ENCODE measurements around the gene IGSF9.
"Not testable (repeated sequence)": the region's sequence is repeated elsewhere in the genome, so short reads cannot be mapped to it uniquely, and the experiment has no call there.

IGSF9 gene

DNA sequence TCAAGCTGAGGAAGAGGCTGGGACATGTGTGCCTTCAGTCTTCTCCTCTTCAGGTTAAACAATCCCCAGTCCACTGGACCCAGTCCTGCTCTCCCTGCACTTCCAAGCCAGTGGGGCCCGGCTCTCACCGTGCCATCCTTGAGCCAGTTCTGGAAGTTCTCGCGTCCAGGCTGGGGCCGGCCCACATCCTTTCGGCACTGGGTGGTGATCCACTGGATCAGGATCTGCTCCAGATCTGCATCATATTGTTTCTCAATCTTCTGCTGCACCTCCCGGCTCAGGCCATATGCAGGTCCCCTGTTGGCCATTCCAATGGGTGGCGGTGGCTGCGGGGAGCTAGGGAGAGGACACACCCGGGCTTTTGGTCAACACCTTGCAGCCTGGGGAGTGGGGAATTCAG lies 25.2 kb downstream of the IGSF9 start:
- DNase-seq (ENCODE audit: low read depth): no peak

DNA sequence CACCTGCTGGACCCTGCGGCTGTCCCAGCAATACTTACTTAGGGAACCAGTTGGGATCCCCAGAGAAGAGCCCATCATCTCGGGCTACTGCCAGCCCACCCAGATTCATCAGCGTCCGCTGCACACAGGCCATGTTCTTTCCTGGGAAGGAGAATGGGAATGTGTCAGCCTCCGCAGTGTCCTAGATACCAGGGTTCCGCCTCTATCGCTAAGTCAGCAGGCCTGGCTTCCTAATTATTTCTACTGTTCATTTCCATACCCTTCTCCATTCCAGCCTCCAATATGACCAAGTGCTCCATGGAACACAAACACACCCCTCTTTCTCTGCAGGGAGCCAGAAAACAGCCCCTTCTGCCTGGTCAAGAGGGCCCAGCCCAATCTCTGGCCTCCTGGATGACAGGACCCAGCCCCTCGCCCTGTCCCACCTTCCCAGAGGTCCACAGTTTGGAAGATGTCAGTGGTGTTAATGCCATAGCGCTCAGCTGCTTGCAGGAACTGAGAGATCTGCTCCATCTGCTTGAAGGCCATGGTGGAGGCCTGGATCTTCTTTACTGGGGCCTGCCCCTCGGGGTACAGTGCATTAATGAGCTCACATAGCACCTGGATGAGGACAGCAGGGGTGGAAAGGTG lies 26.1 kb downstream of the IGSF9 start:
- DNase-seq (ENCODE audit: low read depth): no peak

DNA sequence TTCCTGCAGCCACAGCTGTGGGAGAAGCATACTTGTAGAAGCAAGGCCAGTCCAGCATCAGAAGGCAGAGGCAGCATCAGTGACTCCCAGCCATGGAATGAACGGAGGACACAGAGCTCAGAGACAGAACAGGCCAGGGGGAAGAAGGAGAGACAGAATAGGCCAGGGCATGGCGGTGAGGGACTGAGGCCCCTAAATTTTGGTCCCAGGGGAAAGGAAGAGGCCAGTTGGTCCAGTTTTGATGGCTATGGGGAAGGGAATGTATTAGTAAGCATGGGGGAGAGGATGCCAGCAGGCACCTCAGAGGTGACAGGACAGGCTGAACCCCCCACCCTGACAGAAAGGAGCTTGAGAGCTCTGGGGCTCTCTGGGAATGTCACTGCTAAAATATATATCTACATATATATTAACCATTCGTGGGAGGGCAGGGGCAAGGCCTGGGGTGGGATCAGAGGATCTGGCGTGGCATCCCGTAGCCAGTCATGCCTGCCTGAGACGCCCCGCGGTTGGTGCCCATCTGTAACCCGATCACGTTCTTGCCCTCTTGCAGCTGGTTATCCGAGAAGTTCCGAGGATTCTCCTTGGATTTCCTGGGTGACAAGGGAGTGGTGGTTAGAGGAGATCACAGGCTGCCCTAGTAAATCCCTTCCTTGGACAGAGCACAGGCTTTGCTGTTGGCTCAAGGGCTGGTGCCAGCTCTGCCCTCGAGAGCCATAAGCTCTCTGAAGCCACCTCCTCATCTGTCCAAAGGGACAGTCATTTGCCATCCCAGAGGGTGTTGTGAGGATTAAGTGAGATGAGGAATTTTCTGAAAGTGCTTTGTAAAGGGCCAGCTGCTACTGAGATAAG lies 26.8 kb downstream of the IGSF9 start:
- DNase-seq (ENCODE audit: low read depth): no peak

DNA sequence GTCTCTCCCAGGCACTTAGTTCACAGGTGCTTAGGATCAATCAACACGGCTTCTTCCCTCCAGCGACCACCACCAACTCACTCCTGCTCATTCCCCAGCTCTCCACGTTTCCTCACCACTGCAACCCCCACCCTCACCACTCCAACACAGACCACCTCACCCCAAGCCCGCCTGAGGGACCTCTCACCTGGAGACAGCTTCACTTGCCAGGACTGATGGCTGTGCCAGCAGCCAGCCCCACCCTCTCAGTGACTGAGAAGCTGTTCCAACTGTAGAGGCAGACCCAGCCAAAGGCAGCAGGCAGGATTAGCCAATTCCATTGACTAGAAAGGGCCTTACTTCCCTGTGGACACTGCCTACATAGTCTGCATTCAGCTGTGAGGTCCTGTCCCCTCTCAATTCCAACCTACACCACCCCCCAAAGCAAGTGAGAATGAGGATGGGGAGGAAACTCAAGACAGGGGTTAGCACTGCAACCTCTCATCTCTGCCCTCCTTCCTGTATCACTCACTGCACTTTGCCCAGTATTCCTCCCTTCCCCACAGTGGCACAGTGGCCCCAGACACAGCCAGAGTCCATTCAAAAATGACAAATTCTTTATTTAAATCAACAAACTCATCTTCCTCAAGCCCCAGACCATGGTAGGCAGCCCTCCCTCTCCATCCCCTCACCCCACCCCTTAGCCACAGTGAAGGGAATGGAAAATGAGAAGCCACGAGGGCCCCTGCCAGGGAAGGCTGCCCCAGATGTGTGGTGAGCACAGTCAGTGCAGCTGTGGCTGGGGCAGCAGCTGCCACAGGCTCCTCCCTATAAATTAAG lies 27.7 kb downstream of the IGSF9 start:
- DNase-seq (ENCODE audit: low read depth): no peak

DNA sequence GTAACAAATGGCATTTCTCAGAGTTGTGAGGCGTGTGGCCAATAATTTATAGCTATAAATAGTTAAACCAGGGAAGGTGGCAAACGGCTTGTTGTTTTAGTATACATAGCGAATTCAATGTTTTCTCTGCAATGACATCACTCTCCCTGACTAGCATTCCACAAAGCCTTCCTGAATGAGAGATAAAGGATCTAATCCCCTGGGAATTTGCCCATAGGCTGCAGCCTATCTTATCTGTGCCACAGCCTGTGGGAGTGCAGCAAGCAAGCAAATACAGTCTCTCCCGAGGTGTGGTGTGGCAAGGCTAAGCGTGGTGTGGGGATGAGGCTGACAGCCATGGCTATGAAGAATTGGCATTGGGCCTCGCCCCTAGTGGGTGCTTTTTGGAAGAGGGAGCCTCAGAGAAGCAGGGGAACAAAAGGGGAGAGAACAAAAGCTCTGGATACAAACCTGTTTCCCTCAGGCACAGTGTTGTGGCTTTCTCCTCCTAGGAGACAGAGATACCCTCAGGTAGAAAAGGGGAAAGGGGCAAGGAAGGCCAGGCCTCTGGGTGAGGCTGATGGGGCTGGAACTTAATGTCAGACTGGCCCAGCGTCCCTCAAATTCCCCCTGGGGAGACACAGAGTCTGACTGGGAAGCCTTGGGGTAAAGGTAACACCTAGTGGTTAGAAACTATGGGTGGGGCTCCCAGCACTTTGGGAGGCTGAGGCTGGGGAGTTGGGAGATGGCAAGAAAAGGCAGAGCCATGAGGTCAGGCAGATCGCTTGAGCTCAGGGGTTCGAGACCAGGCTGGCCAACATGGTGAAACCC lies 29.0 kb downstream of the IGSF9 start:
- no peak for DNase-seq (ENCODE audit: low read depth)

DNA sequence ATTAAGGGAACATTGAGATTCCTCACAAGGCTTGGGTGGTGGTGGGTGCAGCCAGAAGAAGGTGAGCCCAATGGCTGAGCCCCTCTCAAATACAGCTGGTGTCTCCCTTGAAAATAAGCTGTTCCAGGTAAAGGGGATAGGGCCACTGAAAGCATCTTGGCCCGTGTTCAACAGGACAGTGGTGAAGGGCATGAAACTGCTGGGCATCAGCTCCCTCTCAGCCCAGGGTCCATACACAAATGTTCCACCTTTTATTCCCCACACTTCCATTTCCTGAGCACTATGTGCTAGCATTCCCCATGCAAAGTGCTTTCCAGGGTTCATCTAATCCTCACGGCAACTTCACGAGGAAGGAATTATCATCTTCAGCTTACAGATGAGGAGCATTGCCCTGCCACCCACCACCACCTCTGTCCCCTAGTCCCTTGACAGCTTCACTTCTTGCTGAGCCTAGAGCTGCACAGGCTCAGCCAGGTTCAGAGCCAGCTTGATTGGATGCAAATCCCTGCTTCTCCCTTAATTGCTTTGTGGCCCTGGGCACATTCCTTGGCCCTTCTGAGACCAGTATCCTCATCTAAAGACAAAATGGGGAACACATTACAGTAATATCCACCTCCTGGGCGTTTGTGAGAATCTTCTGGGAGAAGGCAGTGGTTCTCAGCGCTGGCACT lies 29.7 kb downstream of the IGSF9 start:
- DNase-seq (ENCODE audit: low read depth): no peak

DNA sequence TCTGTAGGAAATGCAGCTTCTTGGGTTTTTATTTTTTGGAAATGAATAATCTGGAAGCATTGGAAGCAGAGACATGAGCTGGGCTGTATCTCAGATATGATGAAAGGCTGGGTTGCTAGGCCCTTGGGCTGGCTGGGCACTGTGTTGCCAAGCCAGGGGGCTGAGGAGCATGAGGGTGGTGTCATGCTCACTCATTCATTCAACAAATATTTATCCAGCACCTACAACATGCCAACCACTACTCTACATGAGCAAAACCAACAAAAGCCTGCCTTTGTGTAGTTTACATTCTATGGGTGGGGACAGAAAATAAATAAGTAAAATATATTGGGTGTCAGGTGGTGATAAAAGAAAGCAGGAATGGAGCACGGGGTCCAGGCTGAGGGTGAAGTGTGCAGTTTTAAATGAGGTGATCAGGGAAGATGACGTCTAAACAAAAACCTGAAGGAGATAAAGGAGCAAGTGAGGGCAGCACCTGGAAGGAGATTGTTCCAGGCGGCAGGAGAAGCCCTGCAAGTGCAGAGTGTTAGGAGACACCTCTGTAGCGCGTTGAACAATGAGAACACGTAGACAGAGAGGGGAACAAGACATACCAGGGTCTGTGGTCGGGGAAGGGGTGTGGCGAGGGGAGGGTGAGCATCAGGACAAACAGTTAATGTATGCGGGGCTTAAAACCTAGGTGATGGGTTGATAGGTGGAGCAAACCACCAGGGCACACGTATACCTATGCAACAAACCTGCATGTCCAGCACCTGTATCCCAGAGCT lies 31.0 kb downstream of the IGSF9 start:
- DNase-seq (ENCODE audit: low read depth): no peak

DNA sequence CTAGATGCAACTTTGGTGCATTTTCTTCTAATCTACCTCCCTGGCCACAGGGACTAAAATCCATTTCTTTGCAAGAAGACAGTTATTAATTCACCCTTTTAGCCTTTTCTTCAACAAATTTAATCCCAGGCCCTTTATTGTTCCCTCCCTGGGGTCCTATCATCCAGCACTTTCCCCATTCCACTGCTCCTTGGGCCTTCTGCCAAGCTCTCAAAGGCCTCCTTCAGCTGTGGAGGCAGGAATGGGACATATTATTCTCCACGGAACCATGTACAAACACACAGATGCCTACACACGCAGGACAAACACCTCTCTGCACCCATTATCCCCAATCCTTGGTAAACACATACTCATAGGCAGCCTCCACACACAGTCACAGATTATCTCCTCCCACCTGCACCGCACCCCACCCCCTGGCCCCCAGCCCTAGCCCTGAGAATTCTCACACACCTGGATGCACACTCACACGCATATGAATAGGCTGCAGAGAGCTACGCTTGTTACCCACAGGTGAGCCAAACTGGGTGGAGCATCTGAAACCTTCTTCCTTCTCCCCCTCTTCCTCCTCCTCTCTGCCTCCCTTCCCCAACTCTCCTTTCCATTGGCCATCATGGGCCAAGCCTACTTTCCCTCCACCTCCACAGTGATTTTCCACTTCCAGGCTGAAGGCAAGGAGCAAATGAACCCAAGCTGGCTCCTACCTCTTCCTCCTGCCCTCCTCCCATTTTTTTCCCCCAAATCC lies 31.8 kb downstream of the IGSF9 start:
- no peak for DNase-seq (ENCODE audit: low read depth)

DNA sequence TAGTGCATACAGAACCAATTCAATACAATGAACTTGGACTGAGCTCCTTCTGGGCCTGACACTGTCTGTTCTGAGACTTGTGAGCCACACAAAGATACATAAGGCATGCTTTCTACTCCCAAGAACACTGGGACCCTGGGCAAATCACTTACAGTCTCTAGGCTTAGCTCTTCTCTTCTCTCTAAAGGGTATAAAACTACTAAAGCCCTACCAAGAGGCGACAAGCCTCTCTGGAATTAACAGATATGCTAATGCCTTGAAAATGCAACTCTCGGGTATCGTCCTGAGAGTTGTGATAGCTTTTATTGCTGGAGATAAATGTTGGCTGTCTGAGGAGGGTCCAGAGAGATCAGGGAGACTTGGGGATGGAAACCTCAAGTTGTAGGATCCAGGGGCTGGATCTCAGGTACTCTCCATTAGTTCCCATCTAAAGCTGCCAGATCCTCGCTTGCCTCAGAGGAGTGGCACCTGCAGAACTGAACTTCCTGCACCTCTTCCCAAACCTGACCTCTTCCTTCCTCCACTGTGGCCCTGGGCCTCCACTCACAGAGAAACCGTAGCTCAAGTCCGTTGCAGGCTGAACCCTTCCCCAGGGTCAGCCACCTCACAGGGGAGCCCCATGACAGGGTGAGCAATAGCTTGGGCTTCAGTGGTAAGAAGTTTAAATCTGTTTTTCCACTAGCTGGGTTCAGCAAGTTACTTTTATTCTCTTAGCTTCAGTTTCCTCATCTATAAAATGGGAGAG lies 33.9 kb downstream of the IGSF9 start:
- no peak for DNase-seq (ENCODE audit: low read depth)

DNA sequence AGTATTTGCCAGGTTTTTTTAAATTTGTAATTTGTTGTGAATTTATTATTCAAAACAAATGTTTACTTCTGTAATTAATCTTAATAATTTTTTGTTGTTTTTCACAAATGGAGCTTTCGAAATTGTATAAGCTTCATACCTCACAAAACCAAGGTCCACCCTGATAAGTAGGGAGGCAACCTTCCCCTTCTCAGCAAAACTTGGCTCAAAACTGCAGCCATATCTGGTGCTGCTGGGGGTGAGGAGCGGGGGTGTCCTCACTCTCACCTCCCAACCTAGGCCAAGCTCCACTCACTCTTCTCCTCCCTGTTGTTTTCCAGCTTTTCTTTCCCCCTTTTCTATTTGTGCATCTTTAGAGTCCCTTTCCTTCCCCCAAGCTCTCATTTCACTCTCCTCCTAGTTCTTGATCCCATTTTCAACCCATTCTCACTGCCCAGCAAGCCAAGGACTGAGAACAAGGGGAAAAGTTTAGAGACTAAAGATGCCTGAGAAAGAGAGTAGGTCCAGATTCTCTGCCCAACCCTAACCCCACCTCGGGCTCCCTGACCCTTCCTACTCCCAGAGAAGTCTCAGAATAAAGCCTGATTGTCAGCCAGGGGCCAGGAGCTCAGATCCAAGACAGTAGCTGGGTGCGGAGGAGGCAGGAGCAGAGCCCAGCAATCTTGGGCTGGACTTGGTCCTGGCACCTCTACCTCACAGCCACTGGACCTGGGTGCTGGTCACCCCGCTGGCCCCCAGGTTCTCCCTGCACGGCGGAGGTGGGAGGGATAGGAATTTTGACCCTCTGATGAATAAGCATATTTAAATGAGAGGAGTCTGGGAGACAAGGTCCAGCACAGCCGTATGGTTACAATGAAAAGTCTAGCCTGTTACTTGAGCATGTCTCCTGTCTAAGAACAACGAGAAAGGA lies 37.1 kb downstream of the IGSF9 start:
- no peak for DNase-seq (ENCODE audit: low read depth)

DNA sequence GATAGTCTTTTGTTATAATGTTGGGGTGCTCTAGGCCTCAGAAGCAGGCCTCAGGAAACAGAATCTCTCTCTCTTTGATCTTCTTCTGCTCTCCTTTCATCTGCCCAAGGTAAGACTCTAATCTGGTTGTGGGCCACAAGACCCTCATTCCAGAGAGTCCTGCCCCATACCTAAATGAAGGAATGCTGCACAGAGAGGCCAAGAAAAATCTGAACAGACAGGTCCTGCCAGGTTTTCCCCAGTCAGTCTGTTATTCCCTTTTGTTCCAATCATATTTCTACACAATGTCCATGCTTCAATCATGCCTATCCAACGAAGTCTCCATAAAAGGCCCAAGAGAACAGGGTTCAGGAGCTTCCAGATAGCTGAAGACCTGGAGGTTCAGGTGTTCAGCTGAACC lies 38.5 kb downstream of the IGSF9 start:
- no peak for DNase-seq (ENCODE audit: low read depth)

DNA sequence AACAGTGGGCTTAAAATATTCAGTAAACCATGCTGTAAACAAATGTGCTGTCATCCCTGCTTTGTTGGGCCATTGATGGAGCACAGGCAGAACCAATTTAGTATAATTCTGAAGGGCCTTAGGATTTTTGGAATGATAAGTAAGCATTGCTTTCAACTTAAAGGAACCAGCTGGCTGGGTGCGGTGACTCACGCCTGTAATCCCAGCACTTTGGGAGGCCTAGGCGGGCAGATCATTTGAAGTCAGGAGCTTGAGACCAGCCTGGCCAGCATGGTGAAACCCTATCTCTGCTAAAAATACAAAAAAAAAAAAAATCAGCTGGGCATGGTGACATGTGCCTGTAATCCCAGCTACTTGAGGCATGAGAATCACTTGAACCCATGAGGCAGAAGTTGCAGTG lies 41.4 kb downstream of the IGSF9 start:
- not testable (repeated sequence) for DNase-seq (ENCODE audit: low read depth)

DNA sequence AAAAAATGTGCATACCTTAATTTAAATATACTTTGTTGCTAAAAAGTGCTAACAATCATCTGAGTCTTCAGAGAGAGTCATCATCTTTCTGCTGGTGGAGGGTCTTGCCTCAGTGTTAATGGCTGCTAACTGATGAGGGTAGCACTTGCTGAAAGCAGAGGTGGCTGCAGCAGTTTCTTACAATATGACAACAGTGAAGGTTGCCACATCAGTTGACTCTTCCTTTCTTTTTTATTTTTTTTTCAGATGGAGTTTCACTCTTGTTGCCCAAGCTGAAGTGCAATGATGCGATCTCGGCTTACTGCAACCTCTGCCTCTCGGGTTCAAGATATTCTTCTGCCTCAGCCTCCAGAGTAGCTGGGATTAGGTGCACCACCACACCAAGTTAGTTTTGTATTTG lies 42.9 kb downstream of the IGSF9 start:
- no peak for DNase-seq (ENCODE audit: low read depth)

DNA sequence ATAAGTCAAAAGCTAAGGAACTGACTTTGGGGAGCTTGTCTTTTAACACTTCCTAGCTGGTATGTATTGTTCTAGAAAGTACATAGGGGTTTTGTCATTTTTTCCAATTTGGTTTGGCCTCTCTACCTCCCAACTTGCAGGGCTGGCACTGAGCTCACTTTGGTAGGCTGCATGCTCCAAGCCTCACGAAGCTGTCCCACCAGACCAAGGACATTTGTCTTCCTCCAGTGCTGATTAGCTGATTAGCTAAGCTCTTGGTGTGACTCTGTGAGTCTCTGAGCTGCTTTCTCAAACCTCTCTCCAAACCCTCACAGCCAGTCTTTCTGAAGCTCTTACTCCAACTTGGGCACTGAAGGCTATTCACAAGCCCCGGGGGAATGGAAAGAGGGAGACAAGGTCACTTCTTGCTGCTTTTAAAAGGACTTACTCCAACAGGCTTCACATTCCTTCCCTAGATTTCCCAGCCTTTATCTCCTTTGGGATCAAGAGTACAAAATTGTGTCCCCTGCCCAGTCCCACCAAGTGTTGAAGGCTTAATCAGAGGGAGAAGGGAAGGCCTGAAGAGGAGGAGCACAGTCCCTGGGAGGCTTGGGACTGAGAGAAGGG lies 44.6 kb downstream of the IGSF9 start:
- no peak for DNase-seq (ENCODE audit: low read depth)

DNA sequence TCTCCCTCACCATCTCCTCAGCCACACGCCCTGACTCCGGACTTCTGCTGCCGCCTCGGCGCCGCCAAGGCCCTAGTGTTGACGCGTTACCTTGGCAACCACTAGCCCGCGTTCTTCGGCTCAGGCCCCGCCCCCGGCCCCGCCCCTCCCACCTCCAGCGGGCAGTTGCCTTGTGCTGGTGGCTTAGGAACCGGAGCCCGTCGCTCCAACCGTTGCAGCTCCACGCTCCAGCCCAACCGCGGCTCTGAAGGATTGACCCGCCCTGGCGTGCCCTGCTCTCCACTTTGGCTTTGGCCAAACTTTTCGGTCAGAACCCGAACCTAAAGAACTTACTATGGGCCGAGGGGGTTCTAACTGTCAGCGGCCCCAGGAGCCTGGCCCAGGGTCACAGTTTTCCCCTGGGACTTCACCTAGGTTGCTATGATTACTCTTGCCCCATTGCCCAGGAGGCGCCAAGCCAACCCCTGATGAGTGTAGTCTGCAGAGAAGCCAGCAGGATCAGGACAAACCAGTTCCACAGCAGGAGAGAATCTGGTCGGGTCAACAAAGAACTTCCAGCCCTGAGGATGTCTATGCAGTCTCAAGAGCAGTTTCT lies 45.2 kb downstream of the IGSF9 start, which contains the start of gene CFAP45:
CFAP45 (minus strand) TSS at position 80 of the 595 bp plus-strand sequence; CDS start at position 13, 67 bp downstream.
- no peak for DNase-seq (ENCODE audit: low read depth)

DNA sequence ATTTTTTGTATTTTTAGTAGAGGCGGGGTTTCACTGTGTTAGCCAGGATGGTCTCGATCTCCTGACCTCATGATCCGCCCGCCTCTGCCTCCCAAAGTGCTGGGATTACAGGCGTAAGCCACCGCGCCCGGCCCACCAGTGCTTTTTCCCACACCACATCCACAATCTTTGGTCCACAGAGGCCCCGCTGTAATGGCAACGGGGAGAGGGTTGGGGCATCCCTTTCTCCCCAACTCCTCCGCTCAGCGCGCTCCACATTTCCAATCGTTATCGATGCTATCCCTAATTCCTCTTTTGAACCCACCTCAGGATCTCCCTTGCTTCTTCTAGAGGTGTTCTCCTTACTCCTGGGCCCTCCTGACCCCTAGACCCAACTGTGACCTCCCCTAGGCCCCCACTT lies 45.8 kb downstream of the IGSF9 start:
- not testable (repeated sequence) for DNase-seq (ENCODE audit: low read depth)

DNA sequence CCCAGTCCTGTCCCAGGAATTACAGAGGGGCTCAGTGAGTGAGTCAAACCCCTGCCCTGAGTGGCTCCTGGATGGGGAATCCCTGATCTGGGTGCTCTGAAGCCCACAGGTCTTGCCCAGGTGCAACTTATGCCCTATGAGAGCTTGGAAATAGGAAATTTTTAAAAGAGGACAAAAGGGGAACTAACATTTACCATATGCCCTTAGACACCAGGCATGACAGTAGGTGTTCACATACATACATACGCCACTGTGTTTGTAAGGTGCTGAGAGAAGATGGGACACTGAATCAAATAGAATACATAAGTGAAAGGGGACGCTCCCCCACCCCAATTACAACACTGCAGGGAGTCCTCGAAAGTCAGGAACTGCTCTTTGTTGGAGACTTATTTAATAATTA lies 46.9 kb downstream of the IGSF9 start:
- DNase-seq (ENCODE audit: low read depth): no peak

All from stimulated activated CD8-positive, alpha-beta memory T cell treated with anti-CD3 and anti-CD28 coated beads, Interleukin-7, amount 100 ng/mL, for 24 hours (primary cell).